Middle frontal gyrus (tissue), 1 donor: ENCODE measurements around the gene GOLGA8A.
"Not testable (repeated sequence)": the region's sequence is repeated elsewhere in the genome, so short reads cannot be mapped to it uniquely, and the experiment has no call there.

Experiments used
- DNase-seq: peaks from one replicate; pipeline ENCODE4 v3.0.0-alpha.2; 2015; ENCODE audit warnings: low spot score; ENCODE audit errors: extremely low spot score

Gene GOLGA8A

GRCh38 chr15:34418435-34418834, 19.2 kb downstream of the GOLGA8A start:
- not testable (repeated sequence) for DNase-seq

- not testable (repeated sequence) for DNase-seq
These were observed 28.1 kb downstream of the GOLGA8A start for GRCh38 chr15:34409511-34409910.

- not testable (repeated sequence) for DNase-seq
These were observed 28.6 kb downstream of the GOLGA8A start for GRCh38 chr15:34408973-34409372.

- DNase-seq: not testable (repeated sequence)
These were observed 33.7 kb downstream of the GOLGA8A start for GRCh38 chr15:34403899-34404298.

GRCh38 chr15:34403160-34403598, 34.4 kb downstream of the GOLGA8A start:
- not testable (repeated sequence) for DNase-seq

- DNase-seq: not testable (repeated sequence)
These were observed 39.9 kb downstream of the GOLGA8A start for GRCh38 chr15:34397637-34398259.

- DNase-seq: not testable (repeated sequence)
These were observed 44.6 kb downstream of the GOLGA8A start for GRCh38 chr15:34392981-34393380.

GRCh38 chr15:34389594-34390086, 48.0 kb downstream of the GOLGA8A start:
- DNase-seq: not testable (repeated sequence)
